Measurements from ENCODE around the gene SNX11. TPM values are rescaled to one million over a fixed set of nuclear protein-coding genes. Genes with fewer than 3 reads are reported as not detected.
"Not testable (repeated sequence)": the region's sequence is repeated elsewhere in the genome, so short reads cannot be mapped to it uniquely, and the experiment has no call there.

Gene SNX11
- total RNA-seq, 4 donors from 2014 or later = 12.7 to 16.6 (median 15.0) TPM

- Histone ChIP-seq H3K9me3 (no peaks in the 10 kb centered on the region), H3K4me3 (no peak overlapping the region), H3K27me3 (no peaks in the 10 kb centered on the region), H3K27ac (peak overlapping the region in 1 of 4 donors; percentile 25), H3K36me3 (peaks cover 34 to 96% (median 51%) of the 10 kb centered on the region in 3 donors), H3K4me1 (peaks cover 5 to 53% (median 14%) of the 10 kb centered on the region in 3 donors)
- WGBS, 2 donors = 90 to 96% methylated on average over 7 of the region's 7 CpGs
- no peak for TF ChIP-seq CTCF (IDR thresholded peaks at IDR 0.05)
- TF ChIP-seq POLR2A (IDR thresholded peaks at IDR 0.05) = no peak
- no peak for DNase-seq
- intact Hi-C loops (cut with DNase I) = no loop called here
Observed at GRCh38 chr17:48062273-48062672, 45.3 kb upstream of the SNX11 start.

- peaks cover 12 to 93% (median 27%) of the 10 kb centered on the region in 3 donors for H3K36me3 ChIP-seq
- peaks cover 5 to 55% (median 16%) of the 10 kb centered on the region in 3 donors for H3K4me1 ChIP-seq
- H3K27me3 ChIP-seq = no peaks in the 10 kb centered on the region
- no peaks in the 10 kb centered on the region for H3K9me3 ChIP-seq
- no peak overlapping the region for H3K4me3 ChIP-seq
- no peak for DNase-seq
- intact Hi-C loops (cut with DNase I) = no loop called here
- no peak for TF ChIP-seq CTCF (IDR thresholded peaks at IDR 0.05)
- peak overlapping the region; percentile 34 to 78 (median 76) for H3K27ac ChIP-seq
- 89 to 91% methylated on average over 3 of the region's 3 CpGs for WGBS, 2 donors
Observed at GRCh38 chr17:48064638-48065037, 42.9 kb upstream of the SNX11 start.

- DNase-seq = no peak
- Histone ChIP-seq H3K36me3 (peaks cover 11 to 93% (median 23%) of the 10 kb centered on the region in 3 donors), H3K4me1 (peaks cover 5 to 45% (median 16%) of the 10 kb centered on the region in 3 donors), H3K27me3 (no peaks in the 10 kb centered on the region), H3K27ac (peak overlapping the region; percentile 34 to 77 (median 74)), H3K4me3 (no peak overlapping the region), H3K9me3 (no peaks in the 10 kb centered on the region)
- no peak for TF ChIP-seq CTCF (IDR thresholded peaks at IDR 0.05)
- no peak for TF ChIP-seq POLR2A (IDR thresholded peaks at IDR 0.05)
- WGBS, 2 donors = 36 to 89% methylated on average over 1 of the region's 1 CpG
- intact Hi-C loops (cut with DNase I) = no loop called here
Observed at GRCh38 chr17:48066192-48066591, 41.4 kb upstream of the SNX11 start.

GRCh38 chr17:48066656-48067055 lies 40.9 kb upstream of the SNX11 start:
- H3K4me1 ChIP-seq = peaks cover 5 to 45% (median 16%) of the 10 kb centered on the region in 3 donors
- H3K36me3 ChIP-seq = peaks cover 8 to 93% (median 22%) of the 10 kb centered on the region in 3 donors
- no peak for TF ChIP-seq POLR2A (IDR thresholded peaks at IDR 0.05)
- no peak for TF ChIP-seq CTCF (IDR thresholded peaks at IDR 0.05)
- WGBS, 2 donors = 76 to 94% methylated on average over 1 of the region's 1 CpG
- no peak for DNase-seq
- H3K27ac ChIP-seq = peak overlapping the region in 2 of 4 donors; percentile 76 to 77
- H3K4me3 ChIP-seq = no peak overlapping the region
- H3K27me3 ChIP-seq = no peaks in the 10 kb centered on the region
- no peaks in the 10 kb centered on the region for H3K9me3 ChIP-seq
- intact Hi-C loops (cut with DNase I) = no loop called here

- no peak overlapping the region for H3K4me3 ChIP-seq
- peak overlapping the region in 2 of 4 donors; percentile 20 to 41 for H3K27ac ChIP-seq
- intact Hi-C loops (cut with DNase I) = no loop called here
- peaks cover 3 to 93% (median 16%) of the 10 kb centered on the region in 3 donors for H3K36me3 ChIP-seq
- H3K27me3 ChIP-seq = no peaks in the 10 kb centered on the region
- H3K9me3 ChIP-seq = no peaks in the 10 kb centered on the region
- H3K4me1 ChIP-seq = peaks cover 5 to 45% (median 16%) of the 10 kb centered on the region in 3 donors
- no peak for TF ChIP-seq POLR2A (IDR thresholded peaks at IDR 0.05)
- TF ChIP-seq CTCF (IDR thresholded peaks at IDR 0.05) = no peak
- WGBS, 2 donors = 89 to 93% methylated on average over 3 of the region's 3 CpGs
- no peak for DNase-seq
Observed at GRCh38 chr17:48067245-48067644, 40.3 kb upstream of the SNX11 start.

- H3K27me3 ChIP-seq; DNase-seq; intact Hi-C loops (cut with DNase I); H3K9me3 ChIP-seq; H3K4me3 ChIP-seq: not testable (repeated sequence)
- Histone ChIP-seq H3K36me3 (peaks cover 0 to 93% (median 12%) of the 10 kb centered on the region in 3 donors), H3K27ac (peak overlapping the region in 1 of 4 donors; percentile 41), H3K4me1 (peaks cover 5 to 45% (median 16%) of the 10 kb centered on the region in 3 donors)
- 38% methylated on average over 2 of the region's 2 CpGs; no CpG with 5 or more reads in 1 of the 2 donors for WGBS, 2 donors
Observed at GRCh38 chr17:48067808-48068207, 39.8 kb upstream of the SNX11 start.

Measured in esophagus squamous epithelium (tissue), 5 donors.